Activated T-helper 17 cell treated with anti-CD3 and anti-CD28 coated beads, Interleukin-2, amount 50 U/mL, for 72 hours (primary cell): Measurements from ENCODE around the gene PABPC1L2A. TPM values are rescaled to one million over a fixed set of nuclear protein-coding genes. Genes with fewer than 3 reads are reported as not detected.
A peak's percentile ranks its signal among the peaks of the same experiment; 100 is the strongest.
"Not testable (repeated sequence)": the region's sequence is repeated elsewhere in the genome, so short reads cannot be mapped to it uniquely, and the experiment has no call there.

ENCODE experiments used
- ATAC-seq: fragments of 150-1000 bp; cut with Tn5 transposase; replicated peaks from 2 replicates; pipeline ENCODE4 v1.10.0; 2021; ENCODE audit warnings: mild to moderate bottlenecking, moderate library complexity
- H3K27ac Mint-ChIP-seq: one replicate; pipeline ENCODE4 v1.8.0; 2022; ENCODE audit warnings: mixed read lengths
- H3K27me3 Mint-ChIP-seq: one replicate; pipeline ENCODE4 v1.8.0; 2022; ENCODE audit warnings: mixed read lengths
- H3K36me3 Mint-ChIP-seq: one replicate; pipeline ENCODE4 v1.8.0; 2022; ENCODE audit warnings: low read depth, mild to moderate bottlenecking, mixed read lengths
- H3K4me1 Mint-ChIP-seq: one replicate; pipeline ENCODE4 v1.8.0; 2022; ENCODE audit warnings: mixed read lengths
- H3K4me3 Mint-ChIP-seq: one replicate; pipeline ENCODE4 v1.8.0; 2022; ENCODE audit warnings: mild to moderate bottlenecking, mixed read lengths
- H3K9me3 Mint-ChIP-seq: one replicate; pipeline ENCODE4 v1.8.0; 2022; ENCODE audit warnings: mixed read lengths
- total RNA-seq, 2 donors: library from RNA; stranded (reverse); gene quantifications; one replicate each; pipeline ENCODE4 v1.2.3, GENCODE V29; 2022

Gene PABPC1L2A
- not detected for total RNA-seq

GRCh38 chrX:73079024-73079562 is at the start of gene PABPC1L2A:
Gene PABPC1L2A, minus strand, starts transcription at chrX:73079512. Its CDS starts 126 bp downstream, at chrX:73079386.
- H3K27me3 Mint-ChIP-seq, H3K27ac Mint-ChIP-seq, H3K4me1 Mint-ChIP-seq, H3K4me3 Mint-ChIP-seq, H3K9me3 Mint-ChIP-seq, ATAC-seq, H3K36me3 Mint-ChIP-seq: not testable (repeated sequence)

GRCh38 chrX:73127700-73128241 is 48.5 kb upstream of the PABPC1L2A start:
- ATAC-seq, result peak; percentile 29
- H3K9me3 Mint-ChIP-seq, result no peaks in the 10 kb centered on the region
- H3K4me1 Mint-ChIP-seq, result no peaks in the 10 kb centered on the region
- no peaks in the 10 kb centered on the region for H3K36me3 Mint-ChIP-seq
- peaks cover 9% of the 10 kb centered on the region for H3K27me3 Mint-ChIP-seq
- H3K27ac Mint-ChIP-seq, result no peak overlapping the region
- peak overlapping the region; percentile 25 for H3K4me3 Mint-ChIP-seq

- no peaks in the 10 kb centered on the region for H3K4me1 Mint-ChIP-seq
These were observed 46.9 kb upstream of the PABPC1L2A start for GRCh38 chrX:73126240-73126639.

GRCh38 chrX:73099505-73099904 is 20.2 kb upstream of the PABPC1L2A start:
- H3K27me3 Mint-ChIP-seq, result peaks cover 11% of the 10 kb centered on the region
- not testable (repeated sequence) for H3K36me3 Mint-ChIP-seq, H3K27ac Mint-ChIP-seq, H3K4me3 Mint-ChIP-seq, ATAC-seq, H3K9me3 Mint-ChIP-seq, H3K4me1 Mint-ChIP-seq

More at GRCh38 chrX:73126240-73126639, 46.9 kb upstream of the PABPC1L2A start:
- no peak overlapping the region for H3K27ac Mint-ChIP-seq
- no peaks in the 10 kb centered on the region for H3K9me3 Mint-ChIP-seq
- no peak for ATAC-seq
- peaks cover 9% of the 10 kb centered on the region for H3K27me3 Mint-ChIP-seq
- H3K36me3 Mint-ChIP-seq, result no peaks in the 10 kb centered on the region
- no peak overlapping the region for H3K4me3 Mint-ChIP-seq

- H3K36me3 Mint-ChIP-seq, H3K9me3 Mint-ChIP-seq, ATAC-seq, H3K27me3 Mint-ChIP-seq, H3K4me1 Mint-ChIP-seq, H3K27ac Mint-ChIP-seq, H3K4me3 Mint-ChIP-seq: not testable (repeated sequence)
These were observed 7.5 kb upstream of the PABPC1L2A start for GRCh38 chrX:73086766-73087165.

GRCh38 chrX:73079884-73080283 is 572 bp upstream of the PABPC1L2A start:
- not testable (repeated sequence) for H3K36me3 Mint-ChIP-seq, H3K4me1 Mint-ChIP-seq, H3K27ac Mint-ChIP-seq, H3K27me3 Mint-ChIP-seq, H3K4me3 Mint-ChIP-seq, ATAC-seq, H3K9me3 Mint-ChIP-seq

GRCh38 chrX:73078597-73078996 is 715 bp downstream of the PABPC1L2A start:
- H3K27me3 Mint-ChIP-seq, result not testable (repeated sequence)

GRCh38 chrX:73076838-73077237 is 2.5 kb downstream of the PABPC1L2A start:
- no peaks in the 10 kb centered on the region for H3K36me3 Mint-ChIP-seq
- H3K4me3 Mint-ChIP-seq, result no peak overlapping the region
- no peaks in the 10 kb centered on the region for H3K4me1 Mint-ChIP-seq
- ATAC-seq, result no peak
- no peaks in the 10 kb centered on the region for H3K9me3 Mint-ChIP-seq
- peaks cover 8% of the 10 kb centered on the region for H3K27me3 Mint-ChIP-seq
- H3K27ac Mint-ChIP-seq, result no peak overlapping the region

More at GRCh38 chrX:73078597-73078996, 715 bp downstream of the PABPC1L2A start:
- H3K9me3 Mint-ChIP-seq, H3K4me3 Mint-ChIP-seq, H3K36me3 Mint-ChIP-seq, ATAC-seq, H3K27ac Mint-ChIP-seq, H3K4me1 Mint-ChIP-seq: not testable (repeated sequence)

- ATAC-seq, result no peak
- Mint-ChIP-seq H3K27ac (no peak overlapping the region), H3K27me3 (peaks cover 3% of the 10 kb centered on the region), H3K36me3 (no peaks in the 10 kb centered on the region), H3K9me3 (no peaks in the 10 kb centered on the region), H3K4me3 (no peak overlapping the region), H3K4me1 (no peaks in the 10 kb centered on the region)
These were observed 9.8 kb downstream of the PABPC1L2A start for GRCh38 chrX:73069365-73070035.

GRCh38 chrX:73068467-73069364 is 10.6 kb downstream of the PABPC1L2A start:
- H3K36me3 Mint-ChIP-seq, result no peaks in the 10 kb centered on the region
- peaks cover 3% of the 10 kb centered on the region for H3K27me3 Mint-ChIP-seq
- H3K9me3 Mint-ChIP-seq, result no peaks in the 10 kb centered on the region
- no peak for ATAC-seq
- no peak overlapping the region for H3K4me3 Mint-ChIP-seq
- no peak overlapping the region for H3K27ac Mint-ChIP-seq
- H3K4me1 Mint-ChIP-seq, result no peaks in the 10 kb centered on the region

GRCh38 chrX:73067761-73068466 is 11.4 kb downstream of the PABPC1L2A start:
- H3K36me3 Mint-ChIP-seq, H3K4me1 Mint-ChIP-seq, H3K9me3 Mint-ChIP-seq, H3K4me3 Mint-ChIP-seq, H3K27me3 Mint-ChIP-seq, H3K27ac Mint-ChIP-seq, ATAC-seq: not testable (repeated sequence)

- Mint-ChIP-seq H3K27ac (no peak overlapping the region), H3K36me3 (no peaks in the 10 kb centered on the region), H3K4me3 (no peak overlapping the region), H3K9me3 (peaks cover 3% of the 10 kb centered on the region), H3K4me1 (no peaks in the 10 kb centered on the region), H3K27me3 (no peaks in the 10 kb centered on the region)
- ATAC-seq, result no peak
These were observed 50.4 kb downstream of the PABPC1L2A start for GRCh38 chrX:73028876-73029275.
